NT2/D1 (cell line): ENCODE measurements around the gene APOBEC3A.

ENCODE experiments used
- SUZ12 ChIP-seq: IDR thresholded peaks from 2 replicates; pipeline ENCODE4 v1.6.1; 2011; ENCODE audit not compliant: insufficient read length, insufficient read depth; ENCODE audit errors: extremely low read depth
- YY1 ChIP-seq: IDR thresholded peaks from 2 replicates; pipeline ENCODE4 v1.6.1; 2011; ENCODE audit not compliant: insufficient read length, insufficient read depth
- ZNF274 ChIP-seq: IDR thresholded peaks from 2 replicates; pipeline ENCODE4 v1.6.1; 2011; ENCODE audit warnings: mild to moderate bottlenecking, low read depth, low read length

GRCh38 chr22:38925571-38926041 is 31.8 kb upstream of the APOBEC3A start:
- no peak for TF ChIP-seq ZNF274
- no peak for TF ChIP-seq SUZ12
- no peak for TF ChIP-seq YY1
